Left lung (tissue), 10 donors: ENCODE results near the gene PASK. TPM values are rescaled to one million over a fixed set of nuclear protein-coding genes. Genes with fewer than 3 reads are reported as not detected.
A peak's percentile ranks its signal among the peaks of the same experiment; 100 is the strongest.

Source experiments
- ATAC-seq: fragments of 200-7000 bp; cut with Tn5 transposase; one replicate; pipeline ENCODE4 v1.9.1; 2020; ENCODE audit warnings: moderate library complexity
- DNase-seq, 4 donors: peaks; one replicate each; pipeline ENCODE4 v3.0.0-alpha.2; 2013 to 2020
- H3K27ac ChIP-seq, 2 donors: fragments of 200-600 bp; sonication (generic) in 1 of 2; one replicate each; pipeline versions ENCODE4 v1.5.0 to v1.8.0; 2020 to 2021
- H3K27me3 ChIP-seq, 2 donors: fragments of 200-600 bp; sonication (generic) in 1 of 2; one replicate each; pipeline versions ENCODE4 v1.5.0 to v1.8.0; 2020 to 2021
- H3K36me3 ChIP-seq, 2 donors: fragments of 200-600 bp; sonication (generic) in 1 of 2; one replicate each; pipeline versions ENCODE4 v1.5.0 to v1.8.0; 2020 to 2021
- H3K4me1 ChIP-seq, 2 donors: fragments of 200-600 bp; one replicate each; pipeline ENCODE4 v1.8.0; 2021
- H3K4me3 ChIP-seq, 2 donors: fragments of 200-600 bp; sonication (generic) in 1 of 2; one replicate each; pipeline versions ENCODE4 v1.5.0 to v1.8.0; 2020 to 2021; ENCODE audit warnings: mild to moderate bottlenecking in 1 of 2
- H3K9me3 ChIP-seq, 2 donors: fragments of 200-600 bp; sonication (generic) in 1 of 2; one replicate each; pipeline versions ENCODE4 v1.5.0 to v1.8.0; 2020 to 2021
- intact Hi-C, 2 donors: fragments of 100-400 bp; cut with DNase I; formaldehyde crosslinking; loops; one replicate each; pipeline versions ENCODE4 v1.11.2 to v1.14.2; 2022
- polyA plus RNA-seq, 6 donors: library from polyadenylated mRNA; unstranded; fragments of 120-200 nt; gene quantifications; one replicate each; pipeline ENCODE4 v1.2.1, GENCODE V29; 2013; ENCODE audit not compliant: insufficient read length in 6 of 6
- total RNA-seq, 2 donors: library from RNA; stranded (reverse); fragmentation: NEBNext Ultra II Directional; extraction: Animal tissue kit (Norgen Biotek cat#: 25700); gene quantifications; one replicate each; pipeline ENCODE4 v1.2.1, GENCODE V29; 2021
- TF ChIP-seq, protein P1 (sequence below), 2 donors: fragments of 200-600 bp; sonication (generic) in 1 of 2; IDR thresholded peaks; one replicate each; pipeline versions ENCODE4 v1.5.0 to v1.8.0; 2021; ENCODE audit warnings: antibody characterized with exemption in 2 of 2
- donor health status: DM: no; HTN: yes; CAD: no.
- donor health status: DM: no; HTN: no; CAD: no.

PASK gene
- total and polyA plus RNA-seq, 8 donors = 12.7 to 24.8 (median 21.0) TPM

DNA sequence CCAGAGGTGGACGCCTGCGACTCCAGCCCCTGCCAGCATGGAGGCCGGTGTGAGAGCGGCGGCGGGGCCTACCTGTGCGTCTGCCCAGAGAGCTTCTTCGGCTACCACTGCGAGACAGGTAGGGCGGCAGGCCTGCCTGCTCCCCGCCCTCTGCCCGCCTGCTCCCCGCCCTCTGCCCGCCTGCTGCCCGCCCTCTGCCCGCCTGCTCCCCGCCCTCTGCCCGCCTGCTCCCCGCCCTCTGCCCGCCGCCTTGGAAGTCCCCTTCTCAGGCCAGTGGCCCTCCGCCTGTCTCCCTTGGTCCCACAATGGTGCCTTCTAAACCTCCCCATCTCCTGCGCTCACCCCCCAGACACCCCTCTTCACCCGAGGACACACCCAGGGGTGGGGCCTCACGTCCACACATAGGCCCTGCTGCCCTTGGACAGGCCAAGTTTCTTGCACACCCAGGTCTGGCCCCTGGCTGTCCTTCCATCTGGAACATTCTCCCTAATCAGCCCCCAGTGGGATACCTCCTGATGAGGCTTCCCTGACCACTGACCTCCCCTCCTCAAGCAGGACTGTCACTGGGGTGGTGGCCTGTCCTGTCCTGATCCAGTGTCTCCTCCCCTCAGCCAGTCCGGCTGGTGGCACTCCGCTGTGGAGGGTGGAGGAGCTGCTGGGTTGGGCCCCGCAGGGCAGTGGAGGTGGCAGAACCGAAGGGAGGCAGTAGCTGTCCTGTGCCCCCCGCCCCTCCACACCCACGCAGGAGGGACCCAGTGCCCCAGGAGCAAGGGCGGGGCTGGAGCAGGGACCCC lies 85.1 kb downstream of the PASK start:
- intact Hi-C loops = no loop called here
- Histone ChIP-seq H3K27ac (no peak overlapping the region), H3K4me3 (peak overlapping the region in 1 of 2 donors; percentile 11), H3K27me3 (peaks cover 0 to 11% of the 10 kb centered on the region in 2 donors), H3K36me3 (peaks cover 0 to 22% of the 10 kb centered on the region in 2 donors), H3K4me1 (peaks cover 0 to 2% of the 10 kb centered on the region in 2 donors), H3K9me3 (no peaks in the 10 kb centered on the region)
- TF ChIP-seq, protein P1, sequence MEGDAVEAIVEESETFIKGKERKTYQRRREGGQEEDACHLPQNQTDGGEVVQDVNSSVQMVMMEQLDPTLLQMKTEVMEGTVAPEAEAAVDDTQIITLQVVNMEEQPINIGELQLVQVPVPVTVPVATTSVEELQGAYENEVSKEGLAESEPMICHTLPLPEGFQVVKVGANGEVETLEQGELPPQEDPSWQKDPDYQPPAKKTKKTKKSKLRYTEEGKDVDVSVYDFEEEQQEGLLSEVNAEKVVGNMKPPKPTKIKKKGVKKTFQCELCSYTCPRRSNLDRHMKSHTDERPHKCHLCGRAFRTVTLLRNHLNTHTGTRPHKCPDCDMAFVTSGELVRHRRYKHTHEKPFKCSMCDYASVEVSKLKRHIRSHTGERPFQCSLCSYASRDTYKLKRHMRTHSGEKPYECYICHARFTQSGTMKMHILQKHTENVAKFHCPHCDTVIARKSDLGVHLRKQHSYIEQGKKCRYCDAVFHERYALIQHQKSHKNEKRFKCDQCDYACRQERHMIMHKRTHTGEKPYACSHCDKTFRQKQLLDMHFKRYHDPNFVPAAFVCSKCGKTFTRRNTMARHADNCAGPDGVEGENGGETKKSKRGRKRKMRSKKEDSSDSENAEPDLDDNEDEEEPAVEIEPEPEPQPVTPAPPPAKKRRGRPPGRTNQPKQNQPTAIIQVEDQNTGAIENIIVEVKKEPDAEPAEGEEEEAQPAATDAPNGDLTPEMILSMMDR (IDR thresholded peaks at IDR 0.05) = no peak
- DNase-seq (peak in 2 of 4 donors; percentile 70 to 86), ATAC-seq (peak; percentile 91)

DNA sequence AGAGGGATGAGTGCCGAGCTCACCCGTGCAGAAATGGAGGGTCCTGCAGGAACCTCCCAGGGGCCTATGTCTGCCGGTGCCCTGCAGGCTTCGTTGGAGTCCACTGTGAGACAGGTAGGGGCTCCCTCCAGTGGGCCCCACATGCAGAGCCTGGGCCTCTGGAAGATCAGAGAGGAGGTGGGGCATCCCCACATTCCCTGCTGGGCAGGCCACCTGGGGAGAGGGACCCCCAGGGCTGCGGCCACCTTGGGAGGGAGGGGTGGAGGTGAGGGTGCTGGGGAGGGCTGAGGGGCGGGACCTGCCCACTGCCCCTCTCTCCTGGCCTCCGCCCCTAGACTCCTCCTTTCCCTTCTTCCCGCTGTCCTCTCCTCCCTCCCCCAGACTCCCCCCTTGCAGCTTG lies 85.7 kb downstream of the PASK start:
- H3K4me1 ChIP-seq = peaks cover 0 to 2% of the 10 kb centered on the region in 2 donors
- peak overlapping the region in 1 of 2 donors; percentile 11 for H3K4me3 ChIP-seq
- H3K27ac ChIP-seq = no peak overlapping the region
- no peaks in the 10 kb centered on the region for H3K9me3 ChIP-seq
- intact Hi-C loops = no loop called here
- peaks cover 0 to 11% of the 10 kb centered on the region in 2 donors for H3K27me3 ChIP-seq
- TF ChIP-seq, protein P1 (IDR thresholded peaks at IDR 0.05) = no peak
- peaks cover 0 to 16% of the 10 kb centered on the region in 2 donors for H3K36me3 ChIP-seq
- peak in 1 of 4 donors; percentile 70 for DNase-seq
- peak; percentile 59 for ATAC-seq

DNA sequence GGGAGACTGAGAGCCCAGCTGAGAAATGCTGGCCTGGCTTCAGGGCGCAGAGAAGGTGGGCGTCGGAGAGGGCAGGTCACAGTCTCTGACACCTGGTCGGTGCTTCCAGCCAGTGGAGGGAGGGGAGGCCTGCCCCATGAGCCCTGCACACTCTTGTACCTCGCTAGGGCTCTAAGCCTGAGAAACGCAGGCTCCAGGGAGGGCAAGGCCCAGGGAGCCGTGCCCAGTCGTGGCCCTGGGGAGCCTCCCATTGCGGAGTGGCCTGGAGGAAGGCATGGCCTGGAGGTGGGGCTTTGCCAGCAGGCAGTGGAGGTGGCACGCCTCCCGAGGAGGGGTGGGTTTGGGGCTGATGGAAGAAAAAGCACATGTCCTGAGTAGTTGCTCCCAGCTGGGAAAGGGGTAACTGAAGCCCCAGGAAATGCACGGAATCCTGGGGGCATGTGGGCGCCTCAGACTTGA lies 86.2 kb downstream of the PASK start:
- H3K27ac ChIP-seq = no peak overlapping the region
- DNase-seq = peak in 2 of 4 donors; percentile 31 to 71
- H3K4me3 ChIP-seq = peak overlapping the region in 1 of 2 donors; percentile 11
- no peaks in the 10 kb centered on the region for H3K9me3 ChIP-seq
- intact Hi-C loops = no loop called here
- peaks cover 0 to 13% of the 10 kb centered on the region in 2 donors for H3K36me3 ChIP-seq
- TF ChIP-seq, protein P1 (IDR thresholded peaks at IDR 0.05) = no peak
- peaks cover 0 to 2% of the 10 kb centered on the region in 2 donors for H3K4me1 ChIP-seq
- H3K27me3 ChIP-seq = peaks cover 0 to 11% of the 10 kb centered on the region in 2 donors
- ATAC-seq = peak; percentile 21

DNA sequence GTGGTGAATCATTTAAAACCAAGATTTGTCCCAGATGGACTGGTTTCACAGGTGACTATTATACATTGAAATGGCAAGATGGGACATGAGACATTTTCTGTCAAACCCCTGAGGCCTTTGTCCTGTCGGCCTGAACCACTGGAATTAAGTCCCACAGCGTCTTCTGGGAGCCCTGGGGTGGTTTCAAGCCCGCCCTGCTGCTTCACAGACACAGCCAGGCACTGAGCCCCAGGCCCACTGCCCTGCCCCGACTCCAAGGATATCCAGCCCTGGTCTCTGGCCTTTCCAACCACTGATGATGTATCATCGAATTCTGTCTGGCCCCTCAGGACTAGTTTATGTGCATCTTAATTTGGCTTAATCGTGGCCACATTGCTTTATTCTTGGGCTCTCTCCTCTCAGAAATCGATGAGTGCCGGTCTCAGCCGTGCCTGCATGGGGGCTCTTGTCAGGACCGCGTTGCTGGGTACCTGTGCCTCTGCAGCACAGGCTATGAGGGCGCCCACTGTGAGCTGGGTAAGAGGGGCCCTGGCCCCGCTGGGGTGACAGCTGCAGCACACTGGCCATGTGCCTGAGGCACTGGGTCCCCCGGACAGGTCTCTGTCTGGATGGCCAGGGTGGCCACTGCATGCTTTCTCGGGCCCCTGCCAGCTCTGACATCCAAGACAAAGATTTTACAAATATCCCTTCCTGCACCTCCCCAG lies 86.7 kb downstream of the PASK start:
- H3K27me3 ChIP-seq = peaks cover 0 to 11% of the 10 kb centered on the region in 2 donors
- TF ChIP-seq, protein P1 (IDR thresholded peaks at IDR 0.05) = no peak
- H3K27ac ChIP-seq = no peak overlapping the region
- no peak for ATAC-seq
- intact Hi-C loops = no loop called here
- H3K4me3 ChIP-seq = no peak overlapping the region
- peaks cover 0 to 8% of the 10 kb centered on the region in 2 donors for H3K36me3 ChIP-seq
- H3K9me3 ChIP-seq = no peaks in the 10 kb centered on the region
- H3K4me1 ChIP-seq = peaks cover 0 to 2% of the 10 kb centered on the region in 2 donors
- peak in 1 of 4 donors; percentile 62 for DNase-seq

DNA sequence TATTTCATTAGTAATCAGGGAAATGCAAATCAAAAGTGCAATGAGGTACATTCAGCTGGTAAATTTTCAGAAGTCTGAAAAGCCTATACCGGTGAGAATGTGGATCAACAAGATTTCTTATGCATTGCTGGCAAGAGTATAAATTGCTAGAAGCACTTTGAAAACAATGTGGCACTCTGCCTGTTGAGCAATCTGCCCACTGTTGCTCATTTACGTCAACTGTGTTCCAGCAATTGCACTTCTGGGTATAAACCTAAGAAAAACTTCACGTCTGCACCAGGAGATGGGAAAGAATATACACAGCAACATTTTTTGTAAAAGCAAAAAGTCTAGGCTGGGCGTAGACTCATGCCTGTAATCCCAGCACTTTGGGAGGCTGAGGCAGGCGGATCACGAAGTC lies 88.0 kb downstream of the PASK start:
- DNase-seq = peak in 2 of 4 donors; percentile 44 to 63

More for the DNA sequence above, 88.0 kb downstream of the PASK start:
- Histone ChIP-seq H3K9me3 (no peaks in the 10 kb centered on the region), H3K27ac (peak overlapping the region in 1 of 2 donors; percentile 45), H3K4me3 (no peak overlapping the region), H3K27me3 (peaks cover 0 to 11% of the 10 kb centered on the region in 2 donors), H3K36me3 (no peaks in the 10 kb centered on the region), H3K4me1 (peaks cover 0 to 2% of the 10 kb centered on the region in 2 donors)
- TF ChIP-seq, protein P1 (IDR thresholded peaks at IDR 0.05) = no peak
- ATAC-seq = peak; percentile 36
- intact Hi-C loops = no loop called here
